Measurements from ENCODE around the gene NOL7. TPM values are rescaled to one million over a fixed set of nuclear protein-coding genes. Genes with fewer than 3 reads are reported as not detected.

Gene NOL7
- total and polyA plus RNA-seq, 2 of the 8 experiments (the other 6 are each of a cell fraction or from before 2014, with no cell fraction given), result 16.4 to 70.4 TPM

- TF ChIP-seq CHD7 (IDR thresholded peaks at IDR 0.05; ENCODE audit: insufficient replicate concordance, low read length) (no peak), ASH2L (IDR thresholded peaks at IDR 0.05; ENCODE audit: low read length) (peak; percentile 84), SRF (IDR thresholded peaks at IDR 0.05; ENCODE audit: low read depth, low read length) (no peak), CHD1 (IDR thresholded peaks at IDR 0.05; ENCODE audit: low read depth, low read length) (no peak), RFX5 (IDR thresholded peaks at IDR 0.05; ENCODE audit: borderline replicate concordance, low read depth, low read length) (no peak), GABPA (IDR thresholded peaks at IDR 0.05; ENCODE audit: borderline replicate concordance, insufficient read depth, low read length) (peak; percentile 89; the same call in 1 of the 2 replicates), PHF8 (conservative IDR thresholded peaks at IDR 0.05; ENCODE audit: low read depth, low read length) (peak; percentile 98)
- TF ChIP-seq, protein P1, sequence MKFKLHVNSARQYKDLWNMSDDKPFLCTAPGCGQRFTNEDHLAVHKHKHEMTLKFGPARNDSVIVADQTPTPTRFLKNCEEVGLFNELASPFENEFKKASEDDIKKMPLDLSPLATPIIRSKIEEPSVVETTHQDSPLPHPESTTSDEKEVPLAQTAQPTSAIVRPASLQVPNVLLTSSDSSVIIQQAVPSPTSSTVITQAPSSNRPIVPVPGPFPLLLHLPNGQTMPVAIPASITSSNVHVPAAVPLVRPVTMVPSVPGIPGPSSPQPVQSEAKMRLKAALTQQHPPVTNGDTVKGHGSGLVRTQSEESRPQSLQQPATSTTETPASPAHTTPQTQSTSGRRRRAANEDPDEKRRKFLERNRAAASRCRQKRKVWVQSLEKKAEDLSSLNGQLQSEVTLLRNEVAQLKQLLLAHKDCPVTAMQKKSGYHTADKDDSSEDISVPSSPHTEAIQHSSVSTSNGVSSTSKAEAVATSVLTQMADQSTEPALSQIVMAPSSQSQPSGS (IDR thresholded peaks at IDR 0.05; ENCODE audit: low read length), result 0 out of 2 replicates have a peak, but pooled peaks have one; percentile 36
Observed at GRCh38 chr6:13614926-13615791, at the start of gene NOL7 (continued).
